Heart left ventricle (tissue), 13 donors: ENCODE results near the gene EML6.

Experiments used
- CTCF ChIP-seq, 12 donors: fragments of 200-600 bp; sonication (generic) in 4 of 12; IDR thresholded peaks; one replicate each; pipeline versions ENCODE4 v1.5.0 to v1.8.0; 2018 to 2022; ENCODE audit warnings: antibody characterized with exemption in 12 of 12, mild to moderate bottlenecking in 5 of 12
- POLR2A ChIP-seq, 2 donors: fragments of 450-650 bp; IDR thresholded peaks; one replicate each; pipeline ENCODE4 v1.6.1; 2017; ENCODE audit warnings: antibody characterized with exemption in 2 of 2, mild to moderate bottlenecking in 2 of 2, moderate library complexity in 2 of 2
- donor health status: ischemic (EF 13 %, LVEDD 7.1; RV severe dilation, severe dysfunction).
- donor health status: DM: no; HTN: yes; CAD: no.
- donor health status: DM: no; HTN: no; CAD: no.
- donor health status: ischemic (EF 25% LVEDD 6.9; RV normal size, moderate dysfunction).
- donor health status: ischemic (EF 25% LVEDD 5.7; RV mildly dilated, moderate dysfunction).
- donor health status: ischemic (EF 35%, LVEDD 5.7; RV mildly dilated, moderate dysfunction).
- donor health status: nonischemic (EF 11% LVEDD 7.7; RV severe dilation, severe dysfunction).
- donor health status: DM: yes; HTN: yes; CAD: no.
- donor health status: PGD.
- donor health status: ischemic (EF 29% LVEDD 5.4; RV normal size, mild dysfunction).
- donor health status: nonischemic (EF 23%, LVEDD 6.1; RV moderate dilation, normal function).

GRCh38 chr2:55018619-55019018 lies 295.2 kb downstream of the EML6 start:
- no peak for TF ChIP-seq CTCF (IDR thresholded peaks at IDR 0.05)
- no peak for TF ChIP-seq POLR2A (IDR thresholded peaks at IDR 0.05)
